ENCODE measurements around the gene SIVA1. TPM values are rescaled to one million over a fixed set of nuclear protein-coding genes. Genes with fewer than 3 reads are reported as not detected.

The SIVA1 gene
- total and polyA plus RNA-seq, 9 of the 15 experiments (the other 6 are each of a cell fraction or from before 2014, with no cell fraction given), result 4.2 to 186 (median 54.2) TPM

DNA sequence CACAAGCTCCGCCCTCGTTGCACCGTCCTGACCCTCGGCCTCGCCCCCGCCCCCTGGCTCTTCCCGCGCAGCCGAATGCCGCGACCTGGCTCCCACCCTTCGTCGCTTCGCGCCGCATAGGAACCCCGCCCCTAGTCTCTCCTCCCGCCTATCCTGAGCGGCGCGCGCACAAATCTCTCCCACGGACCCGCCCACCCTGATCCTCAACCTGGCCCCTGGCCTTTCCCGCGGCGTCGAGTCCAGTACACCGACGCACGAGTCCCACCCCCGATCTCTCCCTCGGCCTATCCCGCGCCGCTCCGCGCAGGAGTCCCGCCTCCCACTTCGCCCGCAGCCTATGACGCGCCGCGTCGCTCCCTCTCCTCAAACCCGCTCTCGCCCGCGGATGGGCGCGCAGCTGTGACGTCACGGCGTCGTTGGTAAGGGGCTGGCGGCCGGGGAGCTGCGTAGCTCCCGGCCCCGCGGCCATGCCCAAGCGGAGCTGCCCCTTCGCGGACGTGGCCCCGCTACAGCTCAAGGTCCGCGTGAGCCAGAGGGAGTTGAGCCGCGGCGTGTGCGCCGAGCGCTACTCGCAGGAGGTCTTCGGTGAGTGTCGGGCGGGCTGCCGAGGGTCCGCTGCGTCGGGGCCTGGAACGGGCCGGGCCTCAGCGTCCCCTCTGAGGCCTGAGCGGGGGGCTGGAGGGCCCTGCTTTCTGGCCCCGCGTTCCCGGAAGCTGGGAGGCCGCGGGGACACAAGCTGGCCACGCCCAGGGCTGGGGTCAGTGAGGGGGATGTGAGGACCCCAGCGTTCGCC lies at the start of gene SIVA1 (continued):
- peak; percentile 95 for TF ChIP-seq KHSRP (IDR thresholded peaks at IDR 0.05)
- TF ChIP-seq E2F8 (IDR thresholded peaks at IDR 0.05; ENCODE audit: low read depth, partially characterized antibody), result peak; percentile 93
- TF ChIP-seq, protein P1, sequence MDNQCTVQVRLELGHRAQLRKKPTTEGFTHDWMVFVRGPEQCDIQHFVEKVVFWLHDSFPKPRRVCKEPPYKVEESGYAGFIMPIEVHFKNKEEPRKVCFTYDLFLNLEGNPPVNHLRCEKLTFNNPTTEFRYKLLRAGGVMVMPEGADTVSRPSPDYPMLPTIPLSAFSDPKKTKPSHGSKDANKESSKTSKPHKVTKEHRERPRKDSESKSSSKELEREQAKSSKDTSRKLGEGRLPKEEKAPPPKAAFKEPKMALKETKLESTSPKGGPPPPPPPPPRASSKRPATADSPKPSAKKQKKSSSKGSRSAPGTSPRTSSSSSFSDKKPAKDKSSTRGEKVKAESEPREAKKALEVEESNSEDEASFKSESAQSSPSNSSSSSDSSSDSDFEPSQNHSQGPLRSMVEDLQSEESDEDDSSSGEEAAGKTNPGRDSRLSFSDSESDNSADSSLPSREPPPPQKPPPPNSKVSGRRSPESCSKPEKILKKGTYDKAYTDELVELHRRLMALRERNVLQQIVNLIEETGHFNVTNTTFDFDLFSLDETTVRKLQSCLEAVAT (IDR thresholded peaks at IDR 0.05), result peak in 1 of 2 experiments; percentile 87; a peak in 2 of 4 replicates
- TF ChIP-seq, protein P2, sequence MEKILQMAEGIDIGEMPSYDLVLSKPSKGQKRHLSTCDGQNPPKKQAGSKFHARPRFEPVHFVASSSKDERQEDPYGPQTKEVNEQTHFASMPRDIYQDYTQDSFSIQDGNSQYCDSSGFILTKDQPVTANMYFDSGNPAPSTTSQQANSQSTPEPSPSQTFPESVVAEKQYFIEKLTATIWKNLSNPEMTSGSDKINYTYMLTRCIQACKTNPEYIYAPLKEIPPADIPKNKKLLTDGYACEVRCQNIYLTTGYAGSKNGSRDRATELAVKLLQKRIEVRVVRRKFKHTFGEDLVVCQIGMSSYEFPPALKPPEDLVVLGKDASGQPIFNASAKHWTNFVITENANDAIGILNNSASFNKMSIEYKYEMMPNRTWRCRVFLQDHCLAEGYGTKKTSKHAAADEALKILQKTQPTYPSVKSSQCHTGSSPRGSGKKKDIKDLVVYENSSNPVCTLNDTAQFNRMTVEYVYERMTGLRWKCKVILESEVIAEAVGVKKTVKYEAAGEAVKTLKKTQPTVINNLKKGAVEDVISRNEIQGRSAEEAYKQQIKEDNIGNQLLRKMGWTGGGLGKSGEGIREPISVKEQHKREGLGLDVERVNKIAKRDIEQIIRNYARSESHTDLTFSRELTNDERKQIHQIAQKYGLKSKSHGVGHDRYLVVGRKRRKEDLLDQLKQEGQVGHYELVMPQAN (IDR thresholded peaks at IDR 0.05; ENCODE audit: borderline replicate concordance), result peak; percentile 65; the same call in 1 of the 2 replicates
- TF ChIP-seq STAT5B (CRISPR knock-in tag; IDR thresholded peaks at IDR 0.05), result no peak
- TF ChIP-seq ASH1L (IDR thresholded peaks at IDR 0.05; ENCODE audit: borderline replicate concordance, low read depth, partially characterized antibody), result peak; percentile 74
- TF ChIP-seq, protein P3, sequence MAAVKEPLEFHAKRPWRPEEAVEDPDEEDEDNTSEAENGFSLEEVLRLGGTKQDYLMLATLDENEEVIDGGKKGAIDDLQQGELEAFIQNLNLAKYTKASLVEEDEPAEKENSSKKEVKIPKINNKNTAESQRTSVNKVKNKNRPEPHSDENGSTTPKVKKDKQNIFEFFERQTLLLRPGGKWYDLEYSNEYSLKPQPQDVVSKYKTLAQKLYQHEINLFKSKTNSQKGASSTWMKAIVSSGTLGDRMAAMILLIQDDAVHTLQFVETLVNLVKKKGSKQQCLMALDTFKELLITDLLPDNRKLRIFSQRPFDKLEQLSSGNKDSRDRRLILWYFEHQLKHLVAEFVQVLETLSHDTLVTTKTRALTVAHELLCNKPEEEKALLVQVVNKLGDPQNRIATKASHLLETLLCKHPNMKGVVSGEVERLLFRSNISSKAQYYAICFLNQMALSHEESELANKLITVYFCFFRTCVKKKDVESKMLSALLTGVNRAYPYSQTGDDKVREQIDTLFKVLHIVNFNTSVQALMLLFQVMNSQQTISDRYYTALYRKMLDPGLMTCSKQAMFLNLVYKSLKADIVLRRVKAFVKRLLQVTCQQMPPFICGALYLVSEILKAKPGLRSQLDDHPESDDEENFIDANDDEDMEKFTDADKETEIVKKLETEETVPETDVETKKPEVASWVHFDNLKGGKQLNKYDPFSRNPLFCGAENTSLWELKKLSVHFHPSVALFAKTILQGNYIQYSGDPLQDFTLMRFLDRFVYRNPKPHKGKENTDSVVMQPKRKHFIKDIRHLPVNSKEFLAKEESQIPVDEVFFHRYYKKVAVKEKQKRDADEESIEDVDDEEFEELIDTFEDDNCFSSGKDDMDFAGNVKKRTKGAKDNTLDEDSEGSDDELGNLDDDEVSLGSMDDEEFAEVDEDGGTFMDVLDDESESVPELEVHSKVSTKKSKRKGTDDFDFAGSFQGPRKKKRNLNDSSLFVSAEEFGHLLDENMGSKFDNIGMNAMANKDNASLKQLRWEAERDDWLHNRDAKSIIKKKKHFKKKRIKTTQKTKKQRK (IDR thresholded peaks at IDR 0.05; ENCODE audit: borderline replicate concordance, low read depth, low read length), result peak; percentile 72; the same call in 1 of the 2 replicates
- TF ChIP-seq, protein P4, sequence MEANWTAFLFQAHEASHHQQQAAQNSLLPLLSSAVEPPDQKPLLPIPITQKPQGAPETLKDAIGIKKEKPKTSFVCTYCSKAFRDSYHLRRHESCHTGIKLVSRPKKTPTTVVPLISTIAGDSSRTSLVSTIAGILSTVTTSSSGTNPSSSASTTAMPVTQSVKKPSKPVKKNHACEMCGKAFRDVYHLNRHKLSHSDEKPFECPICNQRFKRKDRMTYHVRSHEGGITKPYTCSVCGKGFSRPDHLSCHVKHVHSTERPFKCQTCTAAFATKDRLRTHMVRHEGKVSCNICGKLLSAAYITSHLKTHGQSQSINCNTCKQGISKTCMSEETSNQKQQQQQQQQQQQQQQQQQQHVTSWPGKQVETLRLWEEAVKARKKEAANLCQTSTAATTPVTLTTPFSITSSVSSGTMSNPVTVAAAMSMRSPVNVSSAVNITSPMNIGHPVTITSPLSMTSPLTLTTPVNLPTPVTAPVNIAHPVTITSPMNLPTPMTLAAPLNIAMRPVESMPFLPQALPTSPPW (CRISPR knock-in tag; IDR thresholded peaks at IDR 0.05), result peak; percentile 63
- TF ChIP-seq CBX2 (IDR thresholded peaks at IDR 0.05; ENCODE audit: insufficient read depth, low read length, poor library complexity, severe bottlenecking), result no peak
- TF ChIP-seq, protein P5, sequence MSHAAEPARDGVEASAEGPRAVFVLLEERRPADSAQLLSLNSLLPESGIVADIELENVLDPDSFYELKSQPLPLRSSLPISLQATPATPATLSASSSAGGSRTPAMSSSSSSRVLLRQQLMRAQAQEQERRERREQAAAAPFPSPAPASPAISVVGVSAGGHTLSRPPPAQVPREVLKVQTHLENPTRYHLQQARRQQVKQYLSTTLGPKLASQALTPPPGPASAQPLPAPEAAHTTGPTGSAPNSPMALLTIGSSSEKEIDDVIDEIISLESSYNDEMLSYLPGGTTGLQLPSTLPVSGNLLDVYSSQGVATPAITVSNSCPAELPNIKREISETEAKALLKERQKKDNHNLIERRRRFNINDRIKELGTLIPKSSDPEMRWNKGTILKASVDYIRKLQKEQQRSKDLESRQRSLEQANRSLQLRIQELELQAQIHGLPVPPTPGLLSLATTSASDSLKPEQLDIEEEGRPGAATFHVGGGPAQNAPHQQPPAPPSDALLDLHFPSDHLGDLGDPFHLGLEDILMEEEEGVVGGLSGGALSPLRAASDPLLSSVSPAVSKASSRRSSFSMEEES (CRISPR knock-in tag; IDR thresholded peaks at IDR 0.05), result no peak

Measured in K562 (cell line).